Activated CD4-positive, CD25-positive, alpha-beta regulatory T cell treated with anti-CD3 and anti-CD28 coated beads, Interleukin-2, amount 50 U/mL, for 16 hours (primary cell): Measurements from ENCODE around the gene COG8.
"Not testable (repeated sequence)": the region's sequence is repeated elsewhere in the genome, so short reads cannot be mapped to it uniquely, and the experiment has no call there.

ENCODE experiments used
- DNase-seq: peaks from one replicate; pipeline ENCODE4 v3.0.0-alpha.2; 2020; ENCODE audit warnings: low read depth, low spot score

The COG8 gene

GRCh38 chr16:69293401-69293800, 46.0 kb downstream of the COG8 start:
- DNase-seq = no peak

- not testable (repeated sequence) for DNase-seq
Observed at GRCh38 chr16:69291657-69292056, 47.7 kb downstream of the COG8 start.

GRCh38 chr16:69286941-69287713, 52.2 kb downstream of the COG8 start:
- peak; percentile 41 for DNase-seq

GRCh38 chr16:69285240-69285639, 54.1 kb downstream of the COG8 start:
- no peak for DNase-seq

- no peak for DNase-seq
Observed at GRCh38 chr16:69283851-69284250, 55.5 kb downstream of the COG8 start.

- DNase-seq = no peak
Observed at GRCh38 chr16:69277413-69277812, 62.0 kb downstream of the COG8 start.
